Islet of Langerhans (tissue), 1 donor: Measurements from ENCODE around the gene PIP4K2C.
"Not testable (repeated sequence)": the region's sequence is repeated elsewhere in the genome, so short reads cannot be mapped to it uniquely, and the experiment has no call there.

Experiments
- FAIRE-seq: peaks from one replicate; lab custom pipeline; 2011; peaks lifted over from hg19 to GRCh38; lab: Jason Lieb, UNC

PIP4K2C gene

DNA sequence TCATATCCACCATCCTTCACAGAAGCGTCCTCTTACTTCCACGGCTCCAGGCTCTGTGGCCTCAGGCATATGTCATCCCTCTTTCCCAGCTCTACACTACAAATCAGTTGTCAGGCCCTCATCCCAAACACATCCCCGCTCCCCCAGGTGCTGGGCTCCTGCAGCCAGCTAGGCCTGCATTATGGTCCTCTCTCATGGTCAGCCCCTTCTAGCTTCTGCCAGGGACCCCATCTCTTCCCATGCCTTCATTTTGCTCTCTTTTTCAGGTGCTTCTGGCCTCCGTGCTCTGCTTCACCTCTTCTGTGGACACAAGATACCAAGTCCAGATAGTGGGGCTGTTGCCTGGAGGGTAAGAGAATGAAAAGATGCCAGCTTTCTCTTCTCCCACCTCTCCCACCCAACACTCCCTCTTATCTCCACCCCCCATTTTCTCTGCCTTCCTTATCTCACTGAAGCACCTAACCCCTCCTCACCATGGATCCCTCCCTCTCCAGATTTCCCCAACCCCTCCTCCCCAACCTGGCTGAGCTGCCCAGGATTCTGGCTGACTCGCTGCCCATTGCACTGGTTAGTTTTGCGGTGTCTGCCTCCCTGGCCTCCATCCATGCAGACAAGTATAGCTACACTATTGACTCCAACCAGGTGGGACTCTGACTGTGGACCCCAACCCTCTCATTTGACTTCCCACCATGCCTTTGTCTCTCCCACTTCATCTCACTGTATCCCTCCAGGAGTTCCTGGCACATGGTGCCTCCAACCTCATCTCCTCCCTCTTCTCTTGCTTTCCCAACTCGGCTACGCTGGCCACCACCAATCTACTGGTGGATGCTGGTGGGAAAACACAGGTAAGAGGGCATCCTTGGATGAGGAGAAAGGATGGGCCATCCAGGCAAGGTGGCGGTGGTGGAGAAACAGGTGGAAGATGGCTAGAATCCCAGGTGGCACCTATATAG, 31.6 kb downstream of the PIP4K2C start:
- FAIRE-seq: no peak

DNA sequence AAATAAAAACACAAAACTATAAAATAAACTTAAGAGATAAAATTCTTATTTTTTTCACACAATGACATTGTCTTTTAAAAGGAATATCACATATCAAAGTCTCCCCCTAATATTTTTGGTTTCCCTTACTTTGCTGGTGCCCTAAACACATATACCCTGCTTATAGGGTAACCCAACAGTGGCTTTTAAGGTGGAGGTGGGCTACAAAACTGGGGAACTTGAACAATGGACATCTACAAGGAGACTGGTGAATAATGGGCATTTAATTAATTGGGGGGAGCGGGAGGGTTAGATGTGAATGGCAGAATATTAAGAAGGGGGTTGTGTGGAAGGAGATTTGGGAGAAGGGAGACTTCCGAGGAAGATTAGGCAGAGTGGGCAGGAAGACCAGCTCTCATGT, 32.4 kb downstream of the PIP4K2C start:
- FAIRE-seq: no peak

DNA sequence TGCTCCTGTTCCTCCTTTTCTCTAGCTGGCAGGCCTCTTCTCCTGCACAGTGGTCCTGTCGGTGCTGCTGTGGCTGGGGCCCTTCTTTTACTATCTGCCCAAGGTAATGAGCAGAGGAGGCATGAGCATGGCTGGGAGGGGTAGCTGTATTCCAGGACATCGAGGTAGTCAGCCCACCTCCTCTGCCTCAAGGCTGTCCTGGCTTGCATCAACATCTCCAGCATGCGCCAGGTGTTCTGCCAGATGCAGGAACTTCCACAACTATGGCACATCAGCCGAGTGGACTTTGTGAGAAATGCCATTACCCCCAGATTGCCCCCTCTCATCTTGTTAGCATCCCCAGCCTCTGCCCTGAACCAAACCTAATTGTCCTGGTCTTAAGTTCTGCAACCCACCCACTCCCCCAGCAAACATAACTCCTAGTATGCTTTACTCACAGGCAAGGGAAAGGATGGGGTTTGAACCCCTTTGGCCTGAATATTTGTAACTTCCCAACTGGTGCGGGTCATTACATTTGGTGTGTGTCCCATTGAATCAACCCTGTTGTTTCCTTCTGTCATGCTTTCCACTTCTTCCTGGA, 32.9 kb downstream of the PIP4K2C start:
- FAIRE-seq: no peak

GRCh38 chr12:57624441-57625220, 33.6 kb downstream of the PIP4K2C start:
- no peak for FAIRE-seq

DNA sequence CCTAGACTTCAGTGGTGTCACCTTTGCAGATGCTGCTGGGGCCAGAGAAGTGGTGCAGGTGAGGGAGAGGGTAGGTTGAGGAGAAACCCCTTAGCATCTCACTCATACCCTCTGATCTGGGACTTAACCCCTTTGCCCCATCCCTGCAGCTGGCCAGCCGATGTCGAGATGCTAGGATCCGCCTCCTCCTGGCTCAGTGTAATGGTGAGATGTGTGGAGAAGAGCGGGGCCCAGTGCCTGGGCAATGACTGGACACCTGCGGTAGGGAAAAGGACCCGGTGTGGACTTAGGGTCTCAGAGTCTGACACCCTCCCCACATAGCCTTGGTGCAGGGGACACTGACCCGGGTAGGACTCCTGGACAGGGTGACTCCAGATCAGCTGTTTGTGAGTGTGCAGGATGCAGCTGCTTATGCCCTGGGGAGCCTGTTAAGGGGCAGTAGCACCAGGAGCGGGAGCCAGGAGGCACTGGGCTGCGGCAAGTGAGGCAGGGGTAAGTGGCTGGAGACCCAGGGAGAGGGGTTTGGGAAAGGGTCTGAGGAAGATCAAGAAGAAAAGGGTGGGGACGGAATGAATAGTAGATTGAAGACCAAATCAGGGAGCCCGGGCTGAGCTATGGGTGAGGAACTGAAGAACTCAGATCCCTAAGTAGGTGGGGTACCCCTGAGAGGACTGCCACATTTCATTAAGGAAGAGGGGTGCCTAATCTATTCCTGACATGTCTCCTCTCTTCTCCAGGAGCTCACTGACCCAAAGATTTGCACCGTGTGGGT, 34.5 kb downstream of the PIP4K2C start:
- FAIRE-seq: no peak

GRCh38 chr12:57626111-57626920, 35.3 kb downstream of the PIP4K2C start:
- no peak for FAIRE-seq

GRCh38 chr12:57626921-57627445, 36.0 kb downstream of the PIP4K2C start:
- FAIRE-seq: no peak

DNA sequence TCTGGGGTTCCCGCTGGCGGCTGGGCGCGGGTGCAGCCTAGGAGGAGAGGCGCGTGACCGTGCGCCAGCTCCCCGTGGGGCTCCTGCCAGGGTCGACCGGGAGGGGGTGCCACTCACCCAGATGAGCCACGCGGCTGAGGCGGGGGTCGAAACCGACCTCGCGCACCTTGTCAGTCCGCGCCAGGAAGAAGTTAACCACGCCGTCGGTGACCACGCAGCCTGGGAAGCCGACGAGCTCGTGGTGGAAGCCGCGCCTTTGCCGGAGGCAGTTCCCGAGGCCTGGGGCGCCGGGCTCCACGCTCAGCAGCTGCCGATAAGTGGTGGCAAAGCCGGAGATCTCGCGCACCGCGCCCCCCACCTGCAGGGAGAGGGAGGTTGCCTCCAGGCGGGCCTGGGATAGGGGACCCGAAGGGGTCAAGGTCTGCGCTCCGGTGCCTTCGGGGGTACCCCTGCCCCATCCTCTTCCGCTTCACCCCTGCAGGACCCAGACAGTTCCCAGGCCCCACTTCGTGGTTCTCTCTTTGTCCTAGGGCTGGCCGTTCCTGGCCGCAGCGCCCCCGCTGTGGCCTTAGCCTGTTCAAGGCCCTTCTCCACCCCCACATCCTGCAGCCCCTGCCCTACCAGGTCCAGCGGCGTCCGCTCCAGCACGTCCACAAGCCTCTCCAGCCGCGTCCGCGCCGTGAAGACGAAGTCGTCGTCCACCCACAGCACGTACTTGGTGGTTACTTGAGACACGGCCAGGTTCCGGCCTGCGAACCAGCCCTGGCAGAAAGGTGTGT, 36.7 kb downstream of the PIP4K2C start:
- no peak for FAIRE-seq

- no peak for FAIRE-seq
Measured at GRCh38 chr12:57628280-57629191, 37.5 kb downstream of the PIP4K2C start.

DNA sequence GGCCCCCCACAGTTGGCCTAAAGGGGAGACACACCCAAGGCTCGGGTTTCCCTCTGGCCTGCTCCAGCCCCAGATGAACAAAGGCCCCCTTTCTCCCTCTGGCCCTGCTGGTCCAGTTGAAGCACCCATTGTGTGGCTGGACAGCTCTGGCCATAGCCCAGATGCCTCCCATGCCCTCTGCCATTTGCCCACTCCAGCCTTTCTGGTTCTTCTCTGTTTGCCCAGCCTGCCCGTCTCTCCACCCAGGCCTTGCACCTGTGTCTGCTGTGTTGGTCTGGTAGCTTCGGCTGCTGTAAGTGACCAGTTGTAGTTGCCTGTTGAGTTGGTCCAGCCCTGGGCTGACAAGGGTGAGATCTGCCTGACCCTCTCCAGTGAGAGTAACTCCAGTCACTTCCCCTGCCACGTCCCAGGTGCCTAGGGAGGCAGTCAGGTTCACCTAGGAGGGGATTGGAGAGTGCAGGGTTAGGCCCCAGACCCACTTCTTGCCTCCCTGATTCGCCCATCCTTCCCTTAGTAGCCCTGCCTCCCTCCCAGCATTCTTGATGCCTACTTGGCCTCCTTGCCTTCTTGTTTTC, 39.0 kb downstream of the PIP4K2C start:
- FAIRE-seq: no peak

- no peak for FAIRE-seq
Measured at GRCh38 chr12:57630891-57631433, 40.0 kb downstream of the PIP4K2C start.

DNA sequence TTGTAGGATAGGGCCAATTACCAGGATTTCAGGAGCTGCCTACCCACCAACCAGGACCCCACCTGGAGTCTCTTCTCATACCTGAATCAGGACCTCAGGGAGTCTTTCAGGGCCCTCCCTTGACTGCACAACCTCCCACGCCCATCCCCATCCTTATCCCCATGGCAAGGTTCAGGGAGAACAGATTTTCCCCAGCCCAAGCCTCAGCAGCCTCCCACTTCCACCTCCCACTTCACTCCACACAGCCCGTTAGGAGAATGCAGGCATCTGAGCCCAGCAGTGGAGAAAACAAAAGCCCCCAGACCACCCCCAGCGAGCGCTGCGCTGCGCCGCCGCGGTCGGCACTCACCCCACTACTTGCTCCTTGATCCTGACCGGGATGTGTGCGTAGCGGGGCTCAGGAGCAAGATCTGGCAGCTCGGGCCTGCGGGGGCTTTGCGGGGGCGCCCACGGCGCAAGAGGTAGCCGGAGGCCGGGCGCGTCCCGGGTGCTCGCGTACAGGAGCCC, 40.6 kb downstream of the PIP4K2C start:
- no peak for FAIRE-seq

DNA sequence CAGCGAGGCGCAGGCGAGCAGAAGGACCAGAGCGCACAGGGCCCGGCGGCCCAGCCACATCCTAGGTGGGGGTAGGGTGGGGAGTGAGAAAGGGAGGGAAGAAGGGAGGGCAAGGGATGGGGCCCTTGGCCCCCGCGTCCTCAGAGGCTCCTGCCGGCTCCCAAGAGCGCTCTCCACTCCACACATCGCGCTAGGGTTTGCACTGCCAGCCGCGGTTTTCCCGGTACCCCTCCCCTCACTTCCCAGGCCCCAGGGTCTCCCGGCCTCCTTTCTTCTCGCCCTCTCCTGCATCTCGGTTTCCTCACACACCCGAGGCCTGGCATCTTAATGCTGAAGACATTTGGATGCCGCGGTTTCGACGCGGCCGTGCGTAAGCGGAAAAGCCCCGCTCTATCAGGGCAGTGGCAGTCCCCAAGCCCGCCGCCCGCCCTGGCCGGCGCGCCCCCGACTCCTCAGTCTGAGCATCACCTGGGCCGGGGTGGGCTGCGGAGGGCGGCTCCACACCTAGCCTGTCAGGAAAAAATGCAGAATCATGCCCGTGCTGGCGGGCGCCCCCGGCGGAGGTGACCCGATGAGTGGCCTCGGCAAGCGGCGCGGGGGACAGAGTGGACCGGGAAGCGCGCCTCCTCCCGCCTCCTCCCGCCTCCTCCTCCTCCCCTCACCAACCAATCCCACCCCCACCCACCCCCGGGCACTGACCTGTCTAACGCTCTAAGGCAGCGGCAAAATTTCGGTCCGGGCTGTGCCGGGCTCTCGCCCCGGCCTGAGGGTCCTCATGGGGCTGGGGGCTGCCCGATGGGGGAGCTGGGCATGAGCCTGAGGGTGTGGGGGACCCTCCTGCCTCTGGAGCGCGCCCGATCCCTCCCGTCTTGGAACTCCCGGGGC, 41.3 kb downstream of the PIP4K2C start:
- FAIRE-seq: no peak

DNA sequence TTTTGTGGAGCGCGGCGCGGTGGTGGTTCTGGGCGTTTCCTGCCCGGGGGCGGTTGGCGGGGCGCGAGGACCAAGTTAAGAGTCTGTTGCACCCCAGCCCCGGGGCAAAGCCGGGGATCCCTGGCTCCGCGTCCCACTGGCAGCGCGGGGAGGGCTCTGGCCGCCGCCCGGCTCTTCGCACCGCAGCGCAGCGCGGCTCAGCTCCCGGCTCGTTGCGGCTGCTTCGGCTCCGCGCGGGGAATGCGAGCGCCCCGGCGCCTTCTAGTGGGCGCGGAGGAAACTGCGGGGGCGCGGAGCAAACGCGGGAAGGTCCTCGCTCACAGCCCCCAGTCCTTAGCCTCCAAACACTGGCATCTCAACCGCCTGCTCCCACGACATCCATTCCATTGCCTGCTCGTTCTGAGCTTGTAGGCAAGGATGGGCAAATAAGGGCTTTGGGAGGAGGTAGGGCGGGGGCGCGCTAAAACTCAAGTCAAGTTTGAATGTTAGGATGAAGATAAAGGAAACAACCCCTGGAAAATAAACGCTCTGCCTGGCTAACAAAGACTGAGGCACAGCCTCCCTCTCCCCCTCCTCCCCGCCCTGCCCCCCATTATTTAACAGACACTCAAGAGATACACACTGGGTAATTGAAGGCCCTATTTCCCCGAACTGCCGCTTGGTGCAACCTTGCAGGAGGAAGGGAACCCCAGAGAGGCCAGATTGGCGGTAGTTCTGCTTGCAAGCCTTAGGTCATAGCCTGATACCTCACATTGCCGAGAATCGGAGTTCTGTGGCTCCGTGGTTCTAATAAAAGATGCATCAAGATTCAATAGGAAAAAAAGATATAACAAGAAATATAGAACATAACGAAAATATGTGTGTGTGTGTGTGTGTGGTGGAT, 42.2 kb downstream of the PIP4K2C start, which contains the start of gene B4GALNT1:
Gene B4GALNT1 (minus strand): TSS at position 244 of the 883 bp plus-strand sequence. CDS start 1,069 bp downstream, outside the sequence.
- FAIRE-seq: no peak

DNA sequence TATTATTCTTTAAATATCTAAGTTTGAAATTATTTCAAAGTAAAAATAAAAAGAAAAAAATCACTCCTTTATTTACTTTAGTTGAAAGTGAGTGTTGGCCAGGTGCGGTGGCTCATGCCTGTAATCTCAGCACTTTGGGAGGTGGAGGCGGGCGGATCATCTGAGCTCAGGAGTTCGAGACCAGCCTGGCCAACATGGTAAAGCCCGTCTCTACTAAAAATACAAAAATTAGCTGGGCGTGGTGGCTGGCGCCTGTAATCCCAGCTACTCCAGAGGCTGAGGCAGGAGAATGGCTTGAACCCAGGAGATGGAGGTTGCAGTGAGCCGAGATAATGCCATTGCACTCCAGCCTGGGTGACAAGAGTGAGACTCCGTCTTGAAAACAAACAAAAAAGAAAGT, 45.7 kb downstream of the PIP4K2C start:
- FAIRE-seq: not testable (repeated sequence)

DNA sequence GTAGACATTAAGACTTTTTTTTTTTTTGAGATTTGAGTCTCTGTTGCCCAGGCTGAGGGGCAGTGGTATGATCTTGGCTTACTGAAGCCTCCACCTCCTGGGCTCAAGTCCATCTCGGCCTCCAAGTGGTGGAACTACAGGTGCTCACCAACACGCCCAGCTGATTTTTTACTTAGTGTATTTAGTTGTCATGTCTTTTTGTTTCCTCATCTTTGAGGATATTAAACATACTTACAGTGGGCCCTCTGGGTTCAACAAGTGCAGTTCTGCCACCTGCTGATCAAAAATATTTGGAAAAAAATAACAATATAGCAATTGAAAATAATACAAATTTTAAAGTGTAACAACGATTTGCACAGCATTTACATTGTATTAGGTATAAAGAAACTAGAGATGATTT, 46.4 kb downstream of the PIP4K2C start:
- FAIRE-seq: no peak
